Fibroblast of skin of left quadriceps (primary cell): ENCODE data around the gene HAVCR2.
"Not testable (repeated sequence)": the region's sequence is repeated elsewhere in the genome, so short reads cannot be mapped to it uniquely, and the experiment has no call there.

ENCODE experiments used
- DNase-seq, 2 experiments: peaks; one replicate each; pipeline ENCODE4 v3.0.0-alpha.2; 2013; ENCODE audit warnings: low read depth in 2 of 2

The HAVCR2 gene

GRCh38 chr5:157088342-157088990 lies 20.4 kb downstream of the HAVCR2 start:
- DNase-seq: no peak

GRCh38 chr5:157086751-157087359 lies 22.0 kb downstream of the HAVCR2 start:
- DNase-seq: no peak

- DNase-seq: no peak
Measured at GRCh38 chr5:157085930-157086329, 22.9 kb downstream of the HAVCR2 start.

- DNase-seq: no peak
Measured at GRCh38 chr5:157080286-157080685, 28.6 kb downstream of the HAVCR2 start.

- DNase-seq: no peak
Measured at GRCh38 chr5:157076558-157076957, 32.3 kb downstream of the HAVCR2 start.

- no peak for DNase-seq
Measured at GRCh38 chr5:157072508-157072907, 36.3 kb downstream of the HAVCR2 start.

- no peak for DNase-seq
Measured at GRCh38 chr5:157069949-157070348, 38.9 kb downstream of the HAVCR2 start.

GRCh38 chr5:157068785-157069184 lies 40.1 kb downstream of the HAVCR2 start:
- no peak for DNase-seq

- no peak for DNase-seq
Measured at GRCh38 chr5:157068339-157068738, 40.5 kb downstream of the HAVCR2 start.

- DNase-seq: no peak
Measured at GRCh38 chr5:157067005-157067404, 41.8 kb downstream of the HAVCR2 start.

GRCh38 chr5:157066080-157066479 lies 42.8 kb downstream of the HAVCR2 start:
- DNase-seq: no peak

GRCh38 chr5:157063776-157064430 lies 44.9 kb downstream of the HAVCR2 start:
- DNase-seq: no peak

GRCh38 chr5:157059891-157060290 lies 49.0 kb downstream of the HAVCR2 start:
- DNase-seq: no peak

GRCh38 chr5:157059093-157059539 lies 49.7 kb downstream of the HAVCR2 start, which contains the start of gene HAVCR1:
TSS of gene HAVCR1 (minus strand) at chr5:157059116. CDS start at chr5:157057943, 1,173 bp downstream.
- DNase-seq: no peak

GRCh38 chr5:157057459-157058370 lies 51.1 kb downstream of the HAVCR2 start:
- DNase-seq: no peak

- not testable (repeated sequence) for DNase-seq
Measured at GRCh38 chr5:157056848-157057247, 52.0 kb downstream of the HAVCR2 start.

GRCh38 chr5:157051604-157052245 lies 57.1 kb downstream of the HAVCR2 start:
- no peak for DNase-seq

- DNase-seq: no peak
Measured at GRCh38 chr5:157050050-157050449, 58.8 kb downstream of the HAVCR2 start.

GRCh38 chr5:157049605-157050004 lies 59.2 kb downstream of the HAVCR2 start:
- DNase-seq: peak in 1 of 2 experiments; percentile 0

- DNase-seq: no peak
Measured at GRCh38 chr5:157047898-157048297, 60.9 kb downstream of the HAVCR2 start.

GRCh38 chr5:157047016-157047415 lies 61.8 kb downstream of the HAVCR2 start:
- not testable (repeated sequence) for DNase-seq
